HG03432 (cell line): ENCODE data around the gene MRPL11.

Source experiments
- ATAC-seq: cut with Tn5 transposase; IDR thresholded peaks from one replicate; pipeline ENCODE4 v1.9.1; 2021; ENCODE audit warnings: mild to moderate bottlenecking, moderate library complexity; ENCODE audit not compliant: unreplicated experiment

Gene MRPL11

GRCh38 chr11:66407651-66408050 lies 31.0 kb downstream of the MRPL11 start:
- ATAC-seq, result no peak

- no peak for ATAC-seq
These were observed 44.7 kb downstream of the MRPL11 start for GRCh38 chr11:66393954-66394353.

GRCh38 chr11:66391322-66391721 lies 47.3 kb downstream of the MRPL11 start:
- ATAC-seq, result no peak

GRCh38 chr11:66388780-66389386 lies 49.8 kb downstream of the MRPL11 start:
- no peak for ATAC-seq

- no peak for ATAC-seq
These were observed 52.2 kb downstream of the MRPL11 start for GRCh38 chr11:66386171-66387069.
